ENCODE data around the gene ZNF311. TPM values are rescaled to one million over a fixed set of nuclear protein-coding genes. Genes with fewer than 3 reads are reported as not detected.

Gene ZNF311
- total RNA-seq, 2 experiments from 2014 or later = 0.31 to 0.43 TPM

GRCh38 chr6:29008089-29008488, 3.0 kb upstream of the ZNF311 start:
- ATAC-seq = no peak
- peaks cover 6% of the 10 kb centered on the region for H3K9me3 Mint-ChIP-seq
- ChIA-PET CTCF (no interaction called here), POLR2A (no interaction called here)
- no peak for DNase-seq
- H3K4me3 Mint-ChIP-seq = no peak overlapping the region
- no peak overlapping the region for H3K27ac Mint-ChIP-seq
- no peak for TF ChIP-seq CTCF (IDR thresholded peaks at IDR 0.05)
- H3K36me3 Mint-ChIP-seq (ENCODE audit: low read depth) = peaks cover 2% of the 10 kb centered on the region
- H3K27me3 Mint-ChIP-seq = peaks cover 19% of the 10 kb centered on the region
- peaks cover 15% of the 10 kb centered on the region for H3K4me1 Mint-ChIP-seq (ENCODE audit: low read depth)
- intact Hi-C loops (cut with micrococcal nuclease) = no loop called here

DNA sequence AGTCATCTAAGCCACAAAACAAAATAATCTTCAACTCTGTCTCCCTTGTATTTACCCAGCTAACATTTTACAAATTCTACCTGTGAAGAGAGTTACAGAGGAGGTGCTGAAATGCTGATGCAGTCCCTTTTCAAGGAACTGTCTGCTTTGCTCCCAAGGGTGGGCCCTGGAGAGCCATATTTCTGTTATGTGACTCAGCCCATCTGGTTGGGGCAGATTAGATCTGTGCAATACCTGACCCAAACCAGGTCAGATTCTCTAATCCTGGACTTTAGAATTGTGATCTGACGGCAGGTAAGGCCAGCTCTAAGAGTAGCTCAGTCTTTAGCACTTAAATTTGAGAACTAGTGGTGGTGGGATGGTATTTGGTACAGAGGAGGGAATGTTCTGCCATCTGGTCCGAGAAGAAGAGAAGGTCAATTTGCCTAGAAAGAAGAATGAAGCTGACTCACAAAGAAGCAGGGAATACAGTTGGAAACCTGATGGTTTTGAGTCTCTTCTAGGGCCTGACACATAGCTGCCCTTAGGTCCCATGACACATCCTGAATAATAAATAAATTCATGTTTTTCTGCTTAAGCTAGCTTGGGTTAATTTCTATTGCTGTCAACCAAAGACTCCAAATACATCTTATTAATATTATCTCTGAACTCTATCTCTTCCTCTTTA, 8.1 kb downstream of the ZNF311 start:
- Mint-ChIP-seq H3K4me1 (ENCODE audit: low read depth) (no peaks in the 10 kb centered on the region), H3K36me3 (ENCODE audit: low read depth) (no peaks in the 10 kb centered on the region), H3K27me3 (peaks cover 10% of the 10 kb centered on the region), H3K27ac (no peak overlapping the region), H3K9me3 (no peaks in the 10 kb centered on the region), H3K4me3 (no peak overlapping the region)
- DNase-seq = no peak
- ChIA-PET CTCF (interaction anchor here (1.6 to 2.2 kb wide), 3 partner anchors 19 to 160 kb away, joined by 4 to 8 read pairs (median 6); no protein-coding TSS in a partner anchor), POLR2A (interaction anchor here (0.9 kb wide), 1 partner anchor 159 kb away, joined by 5 read pairs; no protein-coding TSS in a partner anchor)
- ATAC-seq = no peak
- TF ChIP-seq CTCF (IDR thresholded peaks at IDR 0.05) = no peak
- intact Hi-C loops (cut with micrococcal nuclease) = no loop called here

DNA sequence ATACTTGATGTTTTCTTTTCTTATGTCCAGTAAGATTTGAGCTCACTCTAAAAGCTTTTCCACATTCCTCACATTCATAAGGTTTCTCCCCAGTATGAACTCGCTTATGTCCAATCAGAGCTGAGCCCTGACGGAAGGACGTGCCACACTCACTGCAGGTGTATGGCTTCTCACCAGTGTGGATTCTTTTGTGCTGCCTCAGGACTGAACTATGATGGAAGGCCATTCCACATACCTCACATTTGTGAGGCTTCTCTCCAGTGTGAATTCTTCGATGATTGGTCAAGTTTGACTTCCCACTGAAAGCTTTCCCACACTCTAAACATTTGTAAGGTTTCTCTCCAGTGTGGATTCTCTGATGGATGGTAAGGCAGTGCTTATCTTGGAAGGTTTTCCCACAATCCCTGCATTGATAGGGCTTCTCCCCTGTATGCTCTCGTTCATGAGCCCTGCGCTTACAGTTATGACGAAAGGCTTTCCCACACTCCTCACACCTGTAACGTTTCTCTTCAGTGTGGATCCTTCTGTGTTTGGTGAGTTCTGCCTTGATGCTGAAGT, 9.9 kb downstream of the ZNF311 start:
- intact Hi-C loops (cut with micrococcal nuclease) = no loop called here
- TF ChIP-seq CTCF (IDR thresholded peaks at IDR 0.05) = no peak
- H3K27me3 Mint-ChIP-seq = peaks cover 11% of the 10 kb centered on the region
- DNase-seq (no peak), ATAC-seq (no peak)
- no peaks in the 10 kb centered on the region for H3K9me3 Mint-ChIP-seq
- H3K27ac Mint-ChIP-seq = no peak overlapping the region
- no peaks in the 10 kb centered on the region for H3K4me1 Mint-ChIP-seq (ENCODE audit: low read depth)
- H3K4me3 Mint-ChIP-seq = no peak overlapping the region
- no peaks in the 10 kb centered on the region for H3K36me3 Mint-ChIP-seq (ENCODE audit: low read depth)
- CTCF ChIA-PET = interaction anchor here (1.8 kb wide), 1 partner anchor 21 kb away, joined by 4 read pairs; no protein-coding TSS in a partner anchor
- POLR2A ChIA-PET = no interaction called here

- TF ChIP-seq CTCF (IDR thresholded peaks at IDR 0.05) = peak; percentile 67
- Mint-ChIP-seq H3K27me3 (peaks cover 27% of the 10 kb centered on the region), H3K4me3 (peak overlapping the region; percentile 79), H3K36me3 (ENCODE audit: low read depth) (no peaks in the 10 kb centered on the region), H3K27ac (no peak overlapping the region), H3K4me1 (ENCODE audit: low read depth) (peaks cover 26% of the 10 kb centered on the region), H3K9me3 (no peaks in the 10 kb centered on the region)
- peak; percentile 89 for DNase-seq
- ChIA-PET POLR2A (no interaction called here), CTCF (interaction anchor here (1.0 kb wide), 1 partner anchor 151 kb away, joined by 4 read pairs; no protein-coding TSS in a partner anchor)
- intact Hi-C loops (cut with micrococcal nuclease) = loop anchor here (10.0 kb wide), 2 partner anchors 124 to 154 kb away; no protein-coding TSS in a partner anchor
- ATAC-seq = peak; percentile 86
Measured at GRCh38 chr6:28988536-28989311, 16.4 kb downstream of the ZNF311 start.
